Measurements from ENCODE around the gene ADAMTS12.

- TF ChIP-seq CTCF (IDR thresholded peaks at IDR 0.05; ENCODE audit: poor library complexity, severe bottlenecking) (no peak), EZH2 (IDR thresholded peaks at IDR 0.05; ENCODE audit: borderline replicate concordance, insufficient read depth, low read length, poor library complexity, severe bottlenecking) (no peak), TAF1 (IDR thresholded peaks at IDR 0.05; ENCODE audit: low read depth) (no peak), POLR2AphosphoS5 (IDR thresholded peaks at IDR 0.05) (no peak), SMC3 (conservative IDR thresholded peaks at IDR 0.05; ENCODE audit: poor library complexity) (no peak), RAD21 (conservative IDR thresholded peaks at IDR 0.05) (no peak), EP300 (conservative IDR thresholded peaks at IDR 0.05; ENCODE audit: poor library complexity, severe bottlenecking) (no peak), MXI1 (conservative IDR thresholded peaks at IDR 0.05; ENCODE audit: poor library complexity, severe bottlenecking) (no peak), REST (IDR thresholded peaks at IDR 0.05; ENCODE audit: borderline replicate concordance) (no peak)
These were observed 233.9 kb downstream of the ADAMTS12 start for GRCh38 chr5:33657804-33658440.

Measured in neural cell (in vitro differentiated cells).